Activated CD4-positive, alpha-beta memory T cell treated with anti-CD3 and anti-CD28 coated beads for 36 hours (primary cell): Measurements from ENCODE around the gene HNRNPH3. TPM values are rescaled to one million over a fixed set of nuclear protein-coding genes. Genes with fewer than 3 reads are reported as not detected.

Experiments
- CTCF ChIA-PET: fragments of 350-600 bp; sonication (Branson Sonifier 250); formaldehyde crosslinking; loops from one replicate; lab custom pipeline; 2021; ENCODE audit warnings: antibody characterized with exemption, inconsistent platforms; lab: Charles Lee
- POLR2A ChIA-PET: fragments of 350-600 bp; sonication (Branson Sonifier 250); formaldehyde crosslinking; loops from one replicate; lab custom pipeline; 2021; ENCODE audit warnings: antibody characterized with exemption; lab: Charles Lee
- DNase-seq: peaks from one replicate; pipeline ENCODE4 v3.0.0-alpha.2; 2020
- H3K27ac Mint-ChIP-seq: one replicate; pipeline ENCODE4 v1.8.0; 2021; ENCODE audit warnings: mixed read lengths
- H3K27me3 Mint-ChIP-seq: one replicate; pipeline ENCODE4 v1.8.0; 2021; ENCODE audit warnings: mixed read lengths
- H3K36me3 Mint-ChIP-seq: one replicate; pipeline ENCODE4 v1.8.0; 2021; ENCODE audit warnings: mixed read lengths
- H3K4me1 Mint-ChIP-seq: one replicate; pipeline ENCODE4 v1.8.0; 2021; ENCODE audit warnings: low read depth, mixed read lengths
- H3K4me3 Mint-ChIP-seq: one replicate; pipeline ENCODE4 v1.8.0; 2021; ENCODE audit warnings: mild to moderate bottlenecking, mixed read lengths
- H3K9me3 Mint-ChIP-seq: one replicate; pipeline ENCODE4 v1.8.0; 2021; ENCODE audit warnings: mixed read lengths
- intact Hi-C: fragments of 100-400 bp; cut with micrococcal nuclease; formaldehyde crosslinking; loops from one replicate; pipeline ENCODE4 v1.15.1; 2023
- total RNA-seq, 2 experiments: library from RNA; stranded (reverse); gene quantifications; one replicate each; pipeline ENCODE4 v1.2.3, GENCODE V29; 2021

Gene HNRNPH3, protein sequence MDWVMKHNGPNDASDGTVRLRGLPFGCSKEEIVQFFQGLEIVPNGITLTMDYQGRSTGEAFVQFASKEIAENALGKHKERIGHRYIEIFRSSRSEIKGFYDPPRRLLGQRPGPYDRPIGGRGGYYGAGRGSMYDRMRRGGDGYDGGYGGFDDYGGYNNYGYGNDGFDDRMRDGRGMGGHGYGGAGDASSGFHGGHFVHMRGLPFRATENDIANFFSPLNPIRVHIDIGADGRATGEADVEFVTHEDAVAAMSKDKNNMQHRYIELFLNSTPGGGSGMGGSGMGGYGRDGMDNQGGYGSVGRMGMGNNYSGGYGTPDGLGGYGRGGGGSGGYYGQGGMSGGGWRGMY
- total RNA-seq: 100 to 1,000 TPM; 140 to 144 TPM

DNA sequence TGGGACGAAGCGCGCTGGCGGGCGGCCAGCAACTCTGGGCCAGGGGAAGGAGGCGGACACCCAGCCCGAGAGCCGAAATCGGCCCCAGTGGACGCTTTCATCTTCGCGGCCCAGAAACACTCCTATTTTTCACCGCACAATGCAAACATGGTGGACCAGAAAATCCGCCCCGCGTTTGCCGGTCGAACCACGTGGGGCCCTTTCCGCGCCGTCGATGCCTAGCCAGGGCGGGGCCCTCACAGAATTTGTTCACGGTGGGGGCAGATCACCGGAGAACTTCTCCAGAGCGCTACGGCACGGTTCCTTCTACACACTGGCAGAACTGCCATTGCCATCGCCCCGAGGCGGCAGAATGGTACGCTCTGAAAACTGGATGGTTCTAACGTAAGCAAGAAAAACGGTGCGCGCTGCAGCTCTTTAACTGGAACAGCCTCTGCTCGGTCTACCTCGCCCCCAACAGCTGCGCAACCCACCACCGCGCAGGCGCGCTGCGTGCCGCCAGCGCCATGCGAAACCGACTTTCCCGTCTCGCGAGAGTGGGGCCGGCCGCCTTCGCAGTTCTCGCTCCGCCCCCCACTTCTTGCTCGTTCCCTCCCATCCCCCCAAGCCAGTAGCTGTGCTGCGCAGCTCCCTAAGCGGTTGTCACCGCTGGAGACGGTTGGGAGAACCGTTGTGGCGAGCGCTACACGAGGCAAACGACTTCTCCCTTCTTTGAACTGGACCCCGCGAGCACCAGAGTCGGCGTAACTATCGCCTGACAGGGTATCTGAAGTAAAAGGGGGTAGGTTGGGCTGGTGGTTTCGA is at the start of gene HNRNPH3:
HNRNPH3 (plus strand) TSS at position 610 of the 804 bp plus-strand sequence. CDS start 5,158 bp downstream, outside the sequence.
- CTCF ChIA-PET: interaction anchor here (1.3 to 1.5 kb wide), 2 partner anchors 17 to 119 kb away, joined by 4 to 7 read pairs; no protein-coding TSS in a partner anchor
- intact Hi-C loops: loop anchor here (1.0 to 5.0 kb wide), 8 partner anchors 76 to 626 kb away; partner anchors contain the start of genes CCAR1, DDX21, DDX50 and RUFY2

DNA sequence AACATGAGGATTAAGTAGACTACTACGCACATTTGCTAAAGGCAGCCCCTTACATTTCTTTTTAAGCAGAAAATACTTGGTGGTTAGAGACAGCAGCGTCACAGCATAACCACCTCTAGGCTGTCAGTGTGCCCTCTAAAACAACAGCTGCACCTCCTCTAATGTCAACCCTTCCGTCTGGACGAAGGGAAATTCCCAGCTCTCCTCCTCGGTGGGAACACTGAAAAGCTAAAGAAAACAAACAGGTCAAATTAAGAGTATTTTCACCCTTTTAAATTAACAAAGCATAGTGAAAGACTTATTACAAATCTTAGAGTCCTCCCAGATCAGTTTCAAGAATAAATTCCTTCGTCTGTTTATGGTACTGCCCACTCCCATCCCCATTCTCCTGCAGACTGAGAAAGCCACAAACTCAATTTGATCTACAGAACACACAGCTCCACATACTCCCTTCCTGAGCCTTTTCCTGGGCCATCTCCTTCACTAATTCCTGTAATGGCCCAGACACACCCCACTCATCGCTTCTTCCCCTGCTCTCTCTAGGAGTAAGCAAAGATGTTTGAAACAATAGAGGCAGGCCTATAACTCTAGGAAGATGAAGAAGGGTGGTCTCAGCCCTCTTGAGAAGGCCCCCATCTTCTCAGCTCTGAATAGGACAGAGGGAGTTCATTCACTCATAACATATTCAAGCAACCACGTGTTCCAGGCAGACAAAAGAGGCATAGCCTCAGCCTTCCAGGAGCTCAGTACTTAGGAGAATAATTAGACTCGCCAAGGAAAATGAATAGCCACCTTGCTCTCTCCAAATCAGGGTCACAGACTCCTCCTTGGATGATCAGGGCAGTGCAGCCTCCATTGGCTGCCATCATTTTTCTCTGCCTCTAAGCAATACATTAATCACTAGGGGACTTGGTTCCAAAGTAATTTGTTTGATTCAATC is 47.5 kb upstream of the HNRNPH3 start:
- intact Hi-C loops: no loop called here
- Mint-ChIP-seq H3K9me3 (peaks cover 3% of the 10 kb centered on the region), H3K27ac (no peak overlapping the region), H3K36me3 (no peaks in the 10 kb centered on the region), H3K27me3 (no peaks in the 10 kb centered on the region), H3K4me3 (no peak overlapping the region), H3K4me1 (peaks cover 2% of the 10 kb centered on the region)
- ChIA-PET POLR2A (no interaction called here), CTCF (interaction anchor here (0.8 to 1.1 kb wide), 2 partner anchors 71 to 505 kb away, joined by 3 to 4 read pairs; no protein-coding TSS in a partner anchor)
- no peak for DNase-seq

More for the DNA sequence above, at the start of gene HNRNPH3:
- peak; percentile 99 for DNase-seq
- no peaks in the 10 kb centered on the region for H3K9me3 Mint-ChIP-seq
- H3K27ac Mint-ChIP-seq: peak within 1 kb of the TSS; percentile 100
- peaks cover 34% of the 10 kb centered on the region for H3K4me1 Mint-ChIP-seq
- H3K36me3 Mint-ChIP-seq: peaks cover 36% of the 10 kb centered on the region
- H3K27me3 Mint-ChIP-seq: peaks cover 3% of the 10 kb centered on the region
- H3K4me3 Mint-ChIP-seq: peak within 1 kb of the TSS; percentile 100
- POLR2A ChIA-PET: interaction anchor here (0.6 to 2.1 kb wide), 14 partner anchors 9 to 756 kb away, joined by 3 to 11 read pairs (median 4); partner anchors contain the start of genes DDX50, RUFY2 and SRGN

DNA sequence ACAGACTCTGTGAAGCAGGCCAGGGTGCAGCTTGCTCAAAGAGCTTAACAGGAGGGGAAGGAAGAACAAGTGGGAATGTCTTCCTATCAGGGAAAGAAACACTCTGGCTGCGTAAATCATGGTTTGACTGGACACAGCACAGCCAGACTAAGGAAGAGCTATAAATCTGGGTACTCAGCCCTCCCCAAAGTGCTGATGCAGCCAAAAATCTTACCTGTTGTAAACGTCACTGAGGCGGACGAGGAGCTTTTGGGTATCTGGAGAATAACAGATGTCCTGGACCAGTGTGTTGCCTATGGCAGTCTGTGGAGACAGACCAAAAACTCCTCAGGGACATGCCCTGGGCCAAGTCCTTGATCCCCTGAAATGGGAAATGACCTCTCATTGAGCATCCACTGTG is 43.1 kb upstream of the HNRNPH3 start:
- ChIA-PET CTCF (interaction anchor here (1.1 to 1.3 kb wide), 2 partner anchors 13 to 76 kb away, joined by 3 to 4 read pairs; no protein-coding TSS in a partner anchor), POLR2A (no interaction called here)
- Mint-ChIP-seq H3K36me3 (no peaks in the 10 kb centered on the region), H3K4me1 (no peaks in the 10 kb centered on the region), H3K27me3 (no peaks in the 10 kb centered on the region), H3K9me3 (no peaks in the 10 kb centered on the region), H3K27ac (no peak overlapping the region), H3K4me3 (no peak overlapping the region)
- DNase-seq: no peak
- intact Hi-C loops: no loop called here

DNA sequence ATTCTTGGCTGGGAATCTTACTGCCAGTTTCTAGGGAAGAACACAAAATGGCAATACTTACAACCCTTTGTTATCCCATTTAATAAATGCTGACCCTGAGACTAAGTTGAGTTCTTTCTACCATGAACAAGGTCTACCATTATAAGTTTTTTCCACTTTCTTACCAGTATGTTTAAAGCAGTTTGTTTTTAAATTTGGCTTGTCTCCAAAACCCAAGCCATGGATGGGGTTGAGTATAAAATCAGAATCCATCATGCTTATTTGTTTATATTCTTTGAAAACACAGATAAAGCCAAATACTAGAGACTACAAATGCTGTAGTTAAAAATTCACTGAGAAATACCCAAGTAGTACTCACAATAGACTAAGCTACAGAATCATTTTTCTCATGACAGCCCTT is 41.1 kb upstream of the HNRNPH3 start:
- intact Hi-C loops: no loop called here

DNA sequence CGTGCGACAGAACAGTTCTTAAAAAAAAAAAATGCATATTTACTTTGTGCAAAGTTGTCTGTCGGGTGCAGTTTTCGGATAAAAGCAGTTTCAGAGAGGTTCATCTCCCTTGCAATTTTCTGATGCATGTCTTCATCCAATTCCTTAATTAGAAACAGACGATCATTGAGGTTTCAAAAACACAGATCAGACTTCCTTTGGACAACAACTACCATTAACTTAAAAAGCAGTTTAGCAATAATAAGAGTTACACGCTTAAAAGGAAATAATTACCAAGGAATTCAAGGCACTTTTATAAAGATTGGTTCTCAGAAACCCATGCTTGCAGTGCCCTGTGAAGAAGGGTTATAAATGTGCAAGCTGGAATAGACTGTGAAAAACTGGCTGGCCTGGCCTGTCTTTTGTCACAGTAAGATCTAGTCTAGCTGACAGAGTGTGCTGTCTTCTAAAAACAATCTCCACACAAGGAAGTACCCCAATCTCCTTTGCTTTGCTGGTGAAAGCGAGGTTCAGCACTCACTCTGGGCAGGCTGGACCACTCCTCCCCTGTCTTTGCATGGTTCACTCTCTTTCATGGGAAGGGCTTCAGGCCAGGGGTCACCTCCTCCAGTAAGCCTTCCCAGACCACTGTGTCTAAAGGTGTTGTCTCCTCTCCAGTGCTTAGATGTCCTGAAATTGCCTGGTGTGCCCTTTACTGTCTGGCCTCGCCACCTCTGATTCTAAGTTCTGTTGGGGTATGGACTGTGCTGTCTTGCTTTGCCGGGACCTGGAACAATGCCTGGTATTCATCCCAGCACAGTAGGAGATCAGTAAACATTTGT is 34.8 kb upstream of the HNRNPH3 start:
- H3K4me3 Mint-ChIP-seq: no peak overlapping the region
- intact Hi-C loops: no loop called here
- H3K27me3 Mint-ChIP-seq: no peaks in the 10 kb centered on the region
- H3K9me3 Mint-ChIP-seq: no peaks in the 10 kb centered on the region
- ChIA-PET POLR2A (no interaction called here), CTCF (no interaction called here)
- no peaks in the 10 kb centered on the region for H3K4me1 Mint-ChIP-seq
- DNase-seq: no peak
- H3K36me3 Mint-ChIP-seq: no peaks in the 10 kb centered on the region
- H3K27ac Mint-ChIP-seq: no peak overlapping the region

More for the DNA sequence above, 41.1 kb upstream of the HNRNPH3 start:
- DNase-seq: no peak
- CTCF ChIA-PET: no interaction called here
- H3K36me3 Mint-ChIP-seq: no peaks in the 10 kb centered on the region
- no peaks in the 10 kb centered on the region for H3K27me3 Mint-ChIP-seq
- H3K9me3 Mint-ChIP-seq: no peaks in the 10 kb centered on the region
- no peaks in the 10 kb centered on the region for H3K4me1 Mint-ChIP-seq
- H3K4me3 Mint-ChIP-seq: no peak overlapping the region
- POLR2A ChIA-PET: no interaction called here
- H3K27ac Mint-ChIP-seq: no peak overlapping the region

DNA sequence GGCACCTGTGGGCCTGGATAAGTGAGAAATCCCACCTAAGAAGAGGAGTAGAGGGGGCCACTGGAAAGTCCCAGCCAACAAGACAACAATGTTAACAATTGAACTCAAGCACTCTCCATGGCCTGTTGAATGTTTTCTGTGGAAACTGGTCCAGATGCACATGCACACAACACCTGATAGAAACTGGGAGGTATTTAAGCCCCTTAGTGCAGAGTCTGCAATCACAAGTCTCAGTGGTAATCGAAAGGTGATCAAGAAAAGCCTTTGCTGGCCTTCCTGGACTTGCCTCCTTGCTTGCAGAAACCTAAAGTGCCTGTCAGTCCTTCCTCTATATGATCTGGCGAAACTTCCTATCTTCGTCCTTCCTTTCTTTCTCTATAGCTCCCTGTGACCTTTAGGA is 30.6 kb upstream of the HNRNPH3 start:
- Mint-ChIP-seq H3K9me3 (no peaks in the 10 kb centered on the region), H3K27me3 (no peaks in the 10 kb centered on the region), H3K36me3 (no peaks in the 10 kb centered on the region), H3K4me1 (no peaks in the 10 kb centered on the region), H3K4me3 (no peak overlapping the region), H3K27ac (no peak overlapping the region)
- ChIA-PET POLR2A (no interaction called here), CTCF (interaction anchor here (0.5 to 3.2 kb wide), 18 partner anchors 12 to 513 kb away, joined by 3 to 62 read pairs (median 4); partner anchors contain the start of gene MYPN)
- no peak for DNase-seq
- intact Hi-C loops: loop anchor here (5.0 kb wide), 1 partner anchor 514 kb away; no protein-coding TSS in a partner anchor

DNA sequence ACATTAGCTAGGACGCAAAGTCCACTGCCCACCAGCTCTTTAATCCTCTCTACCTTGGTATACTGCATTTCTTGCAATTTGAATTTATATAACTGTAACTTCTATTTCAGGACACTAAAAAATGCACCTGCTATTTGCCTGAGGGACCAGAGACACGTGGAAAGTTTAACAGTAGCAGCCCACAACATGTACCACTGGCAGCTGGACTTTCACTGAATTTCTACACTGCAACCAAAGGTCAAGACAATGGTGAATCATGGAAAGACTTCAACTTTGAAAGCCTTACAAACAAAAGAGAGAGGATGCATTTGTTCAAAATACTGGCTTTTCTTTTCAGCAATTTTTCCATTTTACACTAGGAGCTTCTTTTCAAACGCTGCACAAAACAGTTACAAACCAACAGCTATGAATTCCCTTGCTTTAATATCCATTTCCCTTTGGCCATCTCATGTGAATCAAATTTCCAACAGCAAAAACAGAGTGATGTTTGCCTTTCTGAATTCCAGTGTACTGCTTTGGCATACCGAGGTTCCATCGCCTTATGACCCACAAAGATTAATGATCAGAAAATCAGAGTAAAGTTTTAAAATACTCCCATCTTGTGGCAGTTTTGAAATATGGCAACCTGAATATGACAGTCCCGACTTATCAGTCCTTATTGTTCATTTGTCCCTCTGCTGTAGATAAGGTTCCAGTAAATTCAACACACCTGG is 29.9 kb upstream of the HNRNPH3 start:
- H3K4me3 Mint-ChIP-seq: no peak overlapping the region
- intact Hi-C loops: loop anchor here (1.0 to 5.0 kb wide), 3 partner anchors 89 to 515 kb away; no protein-coding TSS in a partner anchor
- DNase-seq: no peak
- no peaks in the 10 kb centered on the region for H3K27me3 Mint-ChIP-seq
- POLR2A ChIA-PET: no interaction called here
- H3K4me1 Mint-ChIP-seq: no peaks in the 10 kb centered on the region
- H3K9me3 Mint-ChIP-seq: no peaks in the 10 kb centered on the region
- CTCF ChIA-PET: interaction anchor here (0.5 to 3.2 kb wide), 22 partner anchors 11 to 517 kb away, joined by 3 to 62 read pairs (median 4); partner anchors contain the start of gene MYPN
- no peak overlapping the region for H3K27ac Mint-ChIP-seq
- no peaks in the 10 kb centered on the region for H3K36me3 Mint-ChIP-seq

DNA sequence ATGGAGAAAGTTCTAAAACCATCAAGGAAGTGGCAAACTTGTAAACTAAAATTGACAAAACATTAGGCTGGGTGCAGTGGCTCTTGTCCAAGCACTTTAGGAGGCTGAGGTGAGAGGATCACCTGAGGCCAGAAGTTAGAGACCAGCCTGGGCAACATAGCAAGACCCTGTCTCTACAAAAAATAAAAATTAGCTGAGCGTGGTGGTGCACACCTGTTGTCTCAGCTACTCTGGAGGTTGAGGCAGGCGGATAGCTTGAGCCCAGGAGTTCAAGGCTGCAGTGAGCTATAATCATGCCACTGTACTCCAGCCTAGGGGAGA is 29.4 kb upstream of the HNRNPH3 start:
- ChIA-PET POLR2A (no interaction called here), CTCF (interaction anchor here (0.6 to 3.2 kb wide), 12 partner anchors 13 to 596 kb away, joined by 3 to 62 read pairs (median 4); partner anchors contain the start of gene MYPN)
- intact Hi-C loops: loop anchor here (1.0 to 5.0 kb wide), 3 partner anchors 90 to 515 kb away; no protein-coding TSS in a partner anchor
- Mint-ChIP-seq H3K9me3 (no peaks in the 10 kb centered on the region), H3K36me3 (no peaks in the 10 kb centered on the region), H3K27me3 (no peaks in the 10 kb centered on the region), H3K27ac (no peak overlapping the region), H3K4me3 (no peak overlapping the region), H3K4me1 (no peaks in the 10 kb centered on the region)
- no peak for DNase-seq

DNA sequence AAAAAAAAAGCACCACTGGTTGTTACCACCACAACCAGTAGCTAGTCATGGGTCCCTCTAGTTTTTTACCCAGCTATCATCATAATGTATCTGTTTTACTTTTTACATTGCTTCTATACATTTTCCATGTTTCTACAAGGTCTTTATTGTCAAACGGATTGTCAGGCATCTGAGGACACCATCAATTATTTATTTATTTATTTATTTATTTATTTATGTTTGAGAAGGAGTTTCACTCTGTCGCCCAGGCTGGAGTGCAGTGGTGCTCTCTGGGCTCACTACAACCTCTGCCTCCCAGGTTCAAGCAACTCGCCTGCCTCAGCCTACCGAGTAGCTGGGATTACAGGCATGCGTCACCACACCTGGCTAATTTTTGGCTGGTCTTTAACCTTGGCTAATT is 29.0 kb upstream of the HNRNPH3 start:
- no peaks in the 10 kb centered on the region for H3K27me3 Mint-ChIP-seq
- ChIA-PET CTCF (interaction anchor here (0.6 to 3.2 kb wide), 10 partner anchors 13 to 596 kb away, joined by 3 to 62 read pairs (median 4); no protein-coding TSS in a partner anchor), POLR2A (no interaction called here)
- H3K9me3 Mint-ChIP-seq: no peaks in the 10 kb centered on the region
- no peaks in the 10 kb centered on the region for H3K4me1 Mint-ChIP-seq
- no peak for DNase-seq
- H3K4me3 Mint-ChIP-seq: no peak overlapping the region
- H3K36me3 Mint-ChIP-seq: no peaks in the 10 kb centered on the region
- intact Hi-C loops: loop anchor here (1.0 to 5.0 kb wide), 3 partner anchors 90 to 516 kb away; no protein-coding TSS in a partner anchor
- no peak overlapping the region for H3K27ac Mint-ChIP-seq

DNA sequence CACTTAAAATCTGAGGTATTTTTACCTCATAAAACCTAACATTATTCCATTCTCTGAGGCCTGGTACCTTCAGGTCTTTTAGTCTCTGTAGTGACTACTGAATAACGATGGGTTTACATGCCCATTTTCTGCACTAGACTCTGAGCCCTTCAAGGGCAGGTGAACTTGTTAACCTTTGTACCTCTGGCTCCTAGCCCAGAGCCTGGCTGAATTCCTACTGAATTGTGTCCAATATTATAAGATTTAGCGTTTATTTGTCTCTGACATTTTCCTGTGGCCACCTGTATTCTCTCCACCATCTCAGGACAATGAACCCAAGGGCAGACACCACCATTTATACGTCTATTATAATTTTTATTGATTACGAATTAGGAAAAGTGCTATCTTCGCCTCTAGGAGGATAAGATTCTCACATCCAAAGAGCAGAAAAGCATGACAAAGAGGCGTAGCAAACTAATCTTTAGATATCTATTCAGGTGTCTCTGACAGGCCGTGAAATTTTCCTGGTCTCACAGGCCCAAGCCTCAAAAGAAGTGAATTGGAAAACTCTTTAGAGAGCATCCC is 27.9 kb upstream of the HNRNPH3 start:
- no peaks in the 10 kb centered on the region for H3K27me3 Mint-ChIP-seq
- no peak overlapping the region for H3K27ac Mint-ChIP-seq
- H3K4me1 Mint-ChIP-seq: no peaks in the 10 kb centered on the region
- H3K36me3 Mint-ChIP-seq: no peaks in the 10 kb centered on the region
- CTCF ChIA-PET: interaction anchor here (0.6 to 2.9 kb wide), 3 partner anchors 90 to 449 kb away, joined by 3 to 62 read pairs (median 5); no protein-coding TSS in a partner anchor
- POLR2A ChIA-PET: no interaction called here
- no peaks in the 10 kb centered on the region for H3K9me3 Mint-ChIP-seq
- intact Hi-C loops: loop anchor here (2.0 to 5.0 kb wide), 2 partner anchors 91 to 517 kb away; no protein-coding TSS in a partner anchor
- no peak for DNase-seq
- H3K4me3 Mint-ChIP-seq: no peak overlapping the region
